Dermis lymphatic vessel endothelial cell (primary cell): Measurements from ENCODE around the gene ADH4. TPM values are rescaled to one million over a fixed set of nuclear protein-coding genes. Genes with fewer than 3 reads are reported as not detected.

Source experiments
- total RNA-seq: library from RNA; depleted of rRNA; stranded (reverse); fragments of >200 nt; gene quantifications from 2 replicates; pipeline ENCODE4 v1.2.1, GENCODE V29; 2014

The ADH4 gene
- not detected in 2 replicates for total RNA-seq

DNA sequence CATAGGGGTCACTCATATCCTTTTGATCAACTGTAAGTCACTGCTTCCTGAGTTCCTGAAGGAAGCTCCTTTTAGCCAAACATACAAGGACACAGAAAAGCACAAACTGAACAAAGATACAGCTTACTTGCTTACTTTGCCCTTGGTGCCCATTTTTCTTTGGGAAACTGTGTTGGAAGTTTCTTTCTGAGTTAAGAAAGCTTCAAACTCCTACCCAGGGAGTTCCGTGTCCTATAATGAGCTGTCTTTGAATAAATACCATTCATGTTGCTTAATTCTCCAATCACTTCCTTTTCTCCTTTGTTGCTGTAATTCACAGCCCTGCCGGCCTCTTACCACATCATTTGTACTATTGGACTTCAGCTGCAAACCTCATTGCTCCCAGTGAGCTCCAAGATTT is at the start of gene ADH4:
Gene ADH4 (minus strand): TSS at position 228 of the 400 bp plus-strand sequence. CDS start 75 bp downstream, at position 153.

DNA sequence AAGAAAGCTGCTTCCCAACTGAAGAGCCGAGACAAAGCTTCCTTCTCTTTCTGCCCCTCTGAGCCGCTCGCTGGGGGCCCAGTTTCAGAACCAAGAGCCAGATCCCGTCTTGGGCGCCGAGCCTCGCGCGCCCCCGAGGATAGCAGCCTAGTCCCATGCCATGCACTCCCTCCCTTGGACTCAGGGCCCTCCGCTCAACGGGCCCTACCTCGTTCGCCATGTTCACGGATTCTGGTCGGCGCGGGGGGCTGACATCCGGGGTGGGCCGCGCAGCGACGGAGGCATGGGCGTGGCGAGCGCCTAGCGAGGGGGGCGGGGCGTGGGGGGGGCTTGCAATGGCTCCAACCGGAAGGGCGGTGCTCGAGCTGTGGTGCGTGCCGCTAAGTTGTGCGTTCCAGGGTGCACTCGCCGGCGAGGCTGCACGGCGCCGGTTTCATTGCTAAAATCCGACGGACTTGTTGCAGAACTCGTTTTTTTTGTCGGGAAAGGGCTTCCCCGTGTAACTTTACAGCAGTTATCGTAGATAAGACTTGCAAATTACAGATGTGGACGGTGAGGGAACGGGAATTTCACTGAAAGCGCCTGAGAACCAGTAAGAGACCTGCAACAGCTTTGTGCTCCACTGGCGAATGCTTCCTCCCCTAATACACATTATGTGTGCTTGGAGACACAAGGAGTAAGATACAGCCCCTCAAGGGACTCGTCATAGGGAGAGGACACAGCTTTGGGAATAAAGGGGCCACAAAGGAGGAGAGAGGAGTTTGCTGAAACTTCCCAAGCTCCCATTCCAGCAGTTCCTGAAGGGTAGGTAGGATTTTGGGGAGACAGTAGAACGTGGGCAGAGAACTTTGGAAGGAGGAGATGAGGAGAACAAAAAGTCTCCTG is 55.4 kb downstream of the ADH4 start, which contains the start of gene ADH5:
Gene ADH5 (minus strand): TSS at position 308 of the 885 bp plus-strand sequence. CDS start 88 bp downstream, at position 220.

Other genes with a start within 250 kb of the ADH4 start
- 147 and 193 TPM in 2 replicates for gene EIF4E, start 215.2 kb downstream of the ADH4 start, total RNA-seq
- gene METAP1, start 148.6 kb downstream of the ADH4 start, total RNA-seq, result 18.2 and 28.2 TPM in 2 replicates
- 45.3 and 69.7 TPM in 2 replicates for gene ADH5, start 55.5 kb downstream of the ADH4 start, total RNA-seq
- not detected in 2 replicates for gene ADH6, start 74.9 kb upstream of the ADH4 start, total RNA-seq
- not detected in 2 replicates for gene ADH1A, start 146.7 kb upstream of the ADH4 start, total RNA-seq
- gene ADH1B, start 177.1 kb upstream of the ADH4 start, total RNA-seq, result 0.09 TPM in 1 of 2 replicates, not detected in the other
- not detected in 2 replicates for gene ADH1C, start 208.4 kb upstream of the ADH4 start, total RNA-seq